Activated T-cell treated with anti-CD3 and anti-CD28 coated beads, Interleukin-2, amount 50 U/mL, for 24 hours (primary cell): Measurements from ENCODE around the gene PAWR.
"Not testable (repeated sequence)": the region's sequence is repeated elsewhere in the genome, so short reads cannot be mapped to it uniquely, and the experiment has no call there.

Experiments
- DNase-seq: peaks from one replicate; pipeline ENCODE4 v3.0.0-alpha.2; 2020
- H3K27ac Mint-ChIP-seq: 2 replicates; pipeline ENCODE4 v1.8.0; 2020; ENCODE audit warnings: mild to moderate bottlenecking, mixed read lengths
- H3K27me3 Mint-ChIP-seq: 2 replicates; pipeline ENCODE4 v1.8.0; 2020; ENCODE audit warnings: mixed read lengths
- H3K36me3 Mint-ChIP-seq: 2 replicates; pipeline ENCODE4 v1.8.0; 2020; ENCODE audit warnings: low read depth, mixed read lengths
- H3K4me1 Mint-ChIP-seq: 2 replicates; pipeline ENCODE4 v1.8.0; 2020; ENCODE audit warnings: low read depth, mixed read lengths
- H3K4me3 Mint-ChIP-seq: 2 replicates; pipeline ENCODE4 v1.8.0; 2020; ENCODE audit warnings: mild to moderate bottlenecking, moderate library complexity, mixed read lengths
- H3K9me3 Mint-ChIP-seq: 2 replicates; pipeline ENCODE4 v1.8.0; 2020; ENCODE audit warnings: mixed read lengths

PAWR gene

DNA sequence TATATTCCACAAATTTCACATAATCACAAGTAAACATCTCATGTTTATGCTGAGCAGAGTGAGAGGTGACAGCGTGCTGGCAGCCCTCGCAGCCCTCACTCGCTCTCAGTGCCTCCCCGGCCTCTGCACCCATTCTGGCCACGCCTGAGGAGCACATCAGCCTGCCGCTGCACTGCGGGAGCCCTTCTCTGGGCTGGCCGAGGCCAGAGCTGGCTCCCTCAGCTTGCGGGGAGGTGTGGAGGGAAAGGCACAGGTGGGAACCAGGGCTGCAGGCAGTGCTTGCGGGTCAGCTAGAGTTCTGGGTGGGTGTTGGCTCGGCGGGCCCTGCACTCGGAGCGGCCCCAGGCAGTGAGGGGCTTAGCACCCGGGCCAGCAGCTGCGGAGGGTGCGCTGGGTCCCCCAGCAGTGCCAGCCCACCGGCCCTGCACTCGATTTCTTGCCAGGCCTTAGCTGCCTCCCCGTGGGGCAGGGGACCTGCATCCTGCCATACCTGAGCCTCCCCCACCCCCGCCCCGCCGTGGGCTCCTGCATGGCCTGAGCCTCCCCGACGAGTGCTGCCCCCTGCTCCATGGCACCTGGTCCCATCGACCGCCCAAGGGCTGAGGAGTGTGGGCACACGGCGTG is 125.9 kb downstream of the PAWR start:
- not testable (repeated sequence) for H3K4me3 Mint-ChIP-seq, DNase-seq, H3K4me1 Mint-ChIP-seq, H3K9me3 Mint-ChIP-seq, H3K36me3 Mint-ChIP-seq, H3K27me3 Mint-ChIP-seq, H3K27ac Mint-ChIP-seq

GRCh38 chr12:79563021-79563740 is 127.6 kb downstream of the PAWR start:
- DNase-seq: no peak
- Mint-ChIP-seq H3K27me3 (peaks cover 3% of the 10 kb centered on the region), H3K4me1 (no peaks in the 10 kb centered on the region), H3K36me3 (no peaks in the 10 kb centered on the region), H3K9me3 (no peaks in the 10 kb centered on the region), H3K4me3 (no peak overlapping the region), H3K27ac (no peak overlapping the region)

GRCh38 chr12:79561401-79562132 is 129.2 kb downstream of the PAWR start:
- Mint-ChIP-seq H3K9me3 (no peaks in the 10 kb centered on the region), H3K4me1 (no peaks in the 10 kb centered on the region), H3K27ac (no peak overlapping the region), H3K4me3 (no peak overlapping the region), H3K36me3 (no peaks in the 10 kb centered on the region), H3K27me3 (peaks cover 3% of the 10 kb centered on the region)
- no peak for DNase-seq

- Mint-ChIP-seq H3K4me1 (no peaks in the 10 kb centered on the region), H3K4me3 (no peak overlapping the region), H3K36me3 (no peaks in the 10 kb centered on the region), H3K27me3 (no peaks in the 10 kb centered on the region), H3K27ac (no peak overlapping the region), H3K9me3 (no peaks in the 10 kb centered on the region)
- no peak for DNase-seq
Observed at GRCh38 chr12:79560225-79560889, 130.4 kb downstream of the PAWR start.

GRCh38 chr12:79559591-79559990 is 131.2 kb downstream of the PAWR start:
- no peak overlapping the region for H3K4me3 Mint-ChIP-seq

GRCh38 chr12:79558924-79559469 is 131.8 kb downstream of the PAWR start:
- no peaks in the 10 kb centered on the region for H3K36me3 Mint-ChIP-seq
- no peak for DNase-seq
- H3K27me3 Mint-ChIP-seq: no peaks in the 10 kb centered on the region
- H3K4me3 Mint-ChIP-seq: no peak overlapping the region
- no peaks in the 10 kb centered on the region for H3K9me3 Mint-ChIP-seq
- no peaks in the 10 kb centered on the region for H3K4me1 Mint-ChIP-seq
- no peak overlapping the region for H3K27ac Mint-ChIP-seq

More at GRCh38 chr12:79559591-79559990, 131.2 kb downstream of the PAWR start:
- Mint-ChIP-seq H3K9me3 (no peaks in the 10 kb centered on the region), H3K27ac (no peak overlapping the region), H3K27me3 (no peaks in the 10 kb centered on the region), H3K4me1 (no peaks in the 10 kb centered on the region), H3K36me3 (no peaks in the 10 kb centered on the region)
- no peak for DNase-seq

DNA sequence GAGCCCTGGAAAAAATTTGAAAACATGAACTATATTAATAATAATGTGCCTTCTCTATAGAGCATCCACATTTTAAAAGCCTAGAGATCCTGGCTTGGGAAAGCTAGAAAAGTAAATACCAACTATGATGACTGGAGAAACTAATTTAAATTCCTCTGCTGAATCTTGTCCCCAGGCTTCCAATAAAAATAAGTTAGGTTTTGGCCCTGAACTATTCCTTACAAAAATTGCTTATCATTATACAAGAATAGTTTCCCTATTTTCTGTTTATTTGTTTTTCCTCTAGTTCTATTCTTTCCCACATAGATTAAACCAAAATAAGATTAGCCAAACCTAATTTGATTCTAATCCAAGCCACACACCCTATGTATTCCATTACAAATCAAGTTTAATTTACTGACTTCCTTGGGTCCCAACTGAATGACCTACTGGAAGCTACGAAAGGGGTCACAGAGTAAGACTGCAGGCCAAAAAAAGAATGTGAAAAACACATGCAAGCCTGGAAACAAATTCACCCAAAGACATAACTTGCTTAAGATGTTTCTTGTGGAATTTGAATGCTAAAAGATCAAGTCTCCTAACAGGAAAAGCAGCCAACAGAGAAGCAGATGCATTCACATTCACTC is 133.0 kb downstream of the PAWR start:
- no peak for DNase-seq
- no peaks in the 10 kb centered on the region for H3K4me1 Mint-ChIP-seq
- H3K36me3 Mint-ChIP-seq: no peaks in the 10 kb centered on the region
- no peak overlapping the region for H3K27ac Mint-ChIP-seq
- H3K9me3 Mint-ChIP-seq: no peaks in the 10 kb centered on the region
- H3K4me3 Mint-ChIP-seq: no peak overlapping the region
- no peaks in the 10 kb centered on the region for H3K27me3 Mint-ChIP-seq

DNA sequence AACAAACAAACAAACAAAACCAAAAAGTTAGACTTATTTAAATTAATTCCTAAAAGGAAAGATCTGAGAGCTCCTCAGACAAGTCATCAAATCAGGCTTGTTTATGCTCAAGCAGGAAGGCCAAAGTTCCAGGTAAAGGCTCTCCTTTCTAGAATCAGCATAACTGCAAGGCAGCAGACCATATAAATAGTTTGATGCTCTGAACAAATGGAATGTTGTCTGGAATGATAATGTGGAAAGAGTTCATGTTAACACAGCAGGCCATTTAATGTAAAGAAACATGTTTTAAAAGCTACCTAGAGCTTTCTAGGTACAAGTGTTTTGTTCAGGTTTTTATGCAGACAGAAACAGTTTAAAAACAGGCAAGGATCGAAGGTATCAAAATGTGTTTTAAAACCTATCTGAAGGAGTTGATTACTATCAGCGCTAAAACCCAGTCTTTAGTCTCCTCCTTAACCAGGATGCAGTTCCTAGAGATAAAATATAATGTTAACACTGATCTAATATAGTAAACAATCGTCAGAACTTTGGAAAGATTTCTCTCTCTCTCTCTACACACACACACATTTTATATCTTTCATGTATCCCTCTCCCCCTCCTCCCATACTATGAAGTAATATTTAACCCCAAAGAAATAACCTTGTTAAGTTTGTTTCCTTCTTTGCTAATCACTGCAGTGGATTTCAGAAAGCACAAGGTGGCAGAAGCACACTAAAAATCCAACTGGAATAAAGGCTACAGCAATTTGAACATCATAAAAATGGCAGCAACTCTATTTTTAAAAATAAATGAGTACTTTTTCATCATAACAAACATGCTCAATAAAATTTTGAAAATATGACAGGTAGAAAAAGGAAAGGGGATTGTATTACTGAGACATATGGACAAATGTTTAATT is 135.5 kb downstream of the PAWR start:
- Mint-ChIP-seq H3K4me3 (no peak overlapping the region), H3K27me3 (no peaks in the 10 kb centered on the region), H3K27ac (no peak overlapping the region), H3K4me1 (no peaks in the 10 kb centered on the region), H3K9me3 (no peaks in the 10 kb centered on the region), H3K36me3 (no peaks in the 10 kb centered on the region)
- no peak for DNase-seq

DNA sequence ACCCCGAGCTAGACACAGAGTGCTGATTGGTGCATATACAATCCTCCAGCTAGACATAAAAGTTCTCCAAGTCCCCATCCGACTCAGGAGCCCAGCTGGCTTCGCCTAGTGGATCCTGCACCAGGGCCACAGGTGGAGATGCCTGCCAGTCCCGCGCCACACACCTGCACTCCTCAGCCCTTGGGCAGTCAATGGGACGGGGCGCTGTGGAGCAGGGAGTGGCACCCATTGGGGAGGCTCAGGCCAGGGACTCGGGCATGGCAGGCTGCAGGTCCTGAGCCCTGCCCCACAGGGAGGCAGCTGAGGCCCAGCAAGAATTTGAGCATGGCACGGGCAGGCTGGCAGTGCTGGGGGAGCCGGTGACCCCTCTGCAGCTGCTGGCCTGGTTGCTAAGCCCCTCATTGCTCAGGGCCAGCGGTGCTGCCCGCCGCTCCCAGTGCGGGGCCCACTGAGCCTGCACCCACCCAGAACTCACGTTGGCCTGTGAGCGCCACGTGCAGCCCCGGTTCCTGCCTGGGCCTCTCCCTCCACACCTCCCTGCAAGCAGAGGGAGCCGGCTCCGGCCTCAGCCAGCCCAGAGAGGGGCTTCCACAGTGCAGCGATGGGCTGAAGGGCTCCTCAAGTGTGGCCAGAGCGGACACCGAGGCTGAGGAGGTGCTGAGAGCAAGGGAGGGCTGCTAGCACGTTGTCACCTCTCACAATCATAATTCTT is 136.7 kb downstream of the PAWR start:
- H3K4me3 Mint-ChIP-seq: no peak overlapping the region
- H3K27ac Mint-ChIP-seq: no peak overlapping the region

GRCh38 chr12:79552192-79552591 is 138.6 kb downstream of the PAWR start:
- DNase-seq: no peak
- no peak overlapping the region for H3K4me3 Mint-ChIP-seq
- H3K4me1 Mint-ChIP-seq: no peaks in the 10 kb centered on the region
- H3K36me3 Mint-ChIP-seq: no peaks in the 10 kb centered on the region
- H3K9me3 Mint-ChIP-seq: no peaks in the 10 kb centered on the region
- H3K27ac Mint-ChIP-seq: no peak overlapping the region
- H3K27me3 Mint-ChIP-seq: no peaks in the 10 kb centered on the region

More for the DNA sequence above, 136.7 kb downstream of the PAWR start:
- Mint-ChIP-seq H3K9me3 (no peaks in the 10 kb centered on the region), H3K36me3 (no peaks in the 10 kb centered on the region), H3K4me1 (no peaks in the 10 kb centered on the region), H3K27me3 (no peaks in the 10 kb centered on the region)
- DNase-seq: no peak

GRCh38 chr12:79549531-79550271 is 141.1 kb downstream of the PAWR start:
- Mint-ChIP-seq H3K9me3 (no peaks in the 10 kb centered on the region), H3K4me1 (no peaks in the 10 kb centered on the region), H3K27ac (no peak overlapping the region), H3K27me3 (no peaks in the 10 kb centered on the region), H3K4me3 (no peak overlapping the region), H3K36me3 (no peaks in the 10 kb centered on the region)
- no peak for DNase-seq

DNA sequence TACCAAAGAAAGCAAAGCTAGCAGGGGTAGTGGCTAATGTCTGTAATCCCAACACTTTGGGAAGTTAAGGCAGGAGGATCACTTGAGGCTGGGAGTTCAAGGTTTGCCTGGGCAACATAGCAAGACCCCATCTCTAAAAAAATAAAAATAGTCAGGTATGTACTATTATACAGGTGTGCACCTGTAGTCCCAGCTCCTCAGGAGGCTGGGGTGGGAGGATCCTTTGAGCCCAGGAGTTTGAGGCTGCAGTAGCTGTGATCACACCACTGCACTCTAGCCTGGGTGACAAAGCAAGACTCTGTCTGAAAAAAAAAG is 142.2 kb downstream of the PAWR start:
- no peak overlapping the region for H3K4me3 Mint-ChIP-seq
- H3K9me3 Mint-ChIP-seq: no peaks in the 10 kb centered on the region
- no peak for DNase-seq
- no peaks in the 10 kb centered on the region for H3K36me3 Mint-ChIP-seq
- H3K27me3 Mint-ChIP-seq: no peaks in the 10 kb centered on the region
- no peaks in the 10 kb centered on the region for H3K4me1 Mint-ChIP-seq
- H3K27ac Mint-ChIP-seq: no peak overlapping the region
